SK-N-SH (cell line): ENCODE results near the gene LARP1B. TPM values are rescaled to one million over a fixed set of nuclear protein-coding genes. Genes with fewer than 3 reads are reported as not detected.
"Not testable (repeated sequence)": the region's sequence is repeated elsewhere in the genome, so short reads cannot be mapped to it uniquely, and the experiment has no call there.

Experiments
- CTCF ChIA-PET: fragments of 300-600, 350-600 bp; formaldehyde crosslinking; extraction: SDS; loops from one replicate; lab custom pipeline; 2021; lab: Yijun Ruan, JAX
- POLR2A ChIA-PET: fragments of 350-600 bp; sonication (Branson Sonifier 250); formaldehyde crosslinking; extraction: SDS; loops from one replicate; lab custom pipeline; 2020; ENCODE audit warnings: antibody characterized with exemption, inconsistent platforms; lab: Yijun Ruan, JAX
- DNase-seq: peaks from one replicate; pipeline ENCODE4 v3.0.0; 2012
- H2AFZ ChIP-seq: fragments of 200-600 bp; sonication (generic); 2 replicates; pipeline ENCODE4 v1.8.1; 2016; ENCODE audit warnings: antibody characterized with exemption, mild to moderate bottlenecking, low read depth
- H3F3A ChIP-seq: fragments of 200-600 bp; sonication (generic); replicated peaks from 2 replicates; pipeline ENCODE3; 2016; ENCODE audit warnings: antibody characterized with exemption, mild to moderate bottlenecking; ENCODE audit not compliant: insufficient read depth
- H3K27ac ChIP-seq, 2 experiments: fragments of 200-500 bp in 1 of 2; fragments of 200-600 bp in 1 of 2; sonication (Bioruptor generic) in 1 of 2; sonication (generic), shearing (Covaris generic) in 1 of 2; 2 replicates each; pipeline versions ENCODE4 v1.5.1 to v1.6.1; 2014 to 2016; ENCODE audit warnings: low read depth in 2 of 2, inconsistent platforms in 1 of 2, low read length in 1 of 2, mild to moderate bottlenecking in 1 of 2, mixed read lengths in 1 of 2
- H3K27me3 ChIP-seq: fragments of 200-600 bp; sonication (generic), shearing (Covaris generic); 2 replicates; pipeline ENCODE4 v1.6.1; 2016; ENCODE audit warnings: mixed run types; ENCODE audit not compliant: insufficient read depth
- H3K36me3 ChIP-seq, 2 experiments: fragments of 200-500 bp in 1 of 2; fragments of 200-600 bp in 1 of 2; sonication (Bioruptor generic) in 1 of 2; sonication (generic) in 1 of 2; replicated peaks in 1 of 2; 2 replicates each; pipeline versions ENCODE3 to v1.5.1; 2014 to 2016; ENCODE audit warnings: low read length in 1 of 2, mild to moderate bottlenecking in 1 of 2; ENCODE audit not compliant: insufficient read depth in 2 of 2, control insufficient read depth in 1 of 2
- H3K4me1 ChIP-seq, 2 experiments: fragments of 200-500 bp in 1 of 2; fragments of 200-600 bp in 1 of 2; sonication (Bioruptor generic) in 1 of 2; sonication (generic), shearing (Covaris generic) in 1 of 2; 2 replicates each; pipeline versions ENCODE4 v1.5.1 to v1.6.1; 2014 to 2016; ENCODE audit warnings: low read depth in 1 of 2, low read length in 1 of 2, mixed run types in 1 of 2; ENCODE audit not compliant: insufficient read depth in 2 of 2, control insufficient read depth in 1 of 2
- H3K4me2 ChIP-seq: fragments of 200-600 bp; sonication (generic), shearing (Covaris generic); 2 replicates; pipeline ENCODE4 v1.6.1; 2017; ENCODE audit warnings: mixed run types
- H3K4me3 ChIP-seq, 2 experiments: fragments of 200-500 bp in 1 of 2; fragments of 200-600 bp in 1 of 2; sonication (Bioruptor generic) in 1 of 2; sonication (generic), shearing (Covaris generic) in 1 of 2; 2 replicates each; pipeline versions ENCODE4 v1.5.1 to v1.8.1; 2014 to 2016; ENCODE audit warnings: low read depth in 2 of 2, inconsistent platforms in 1 of 2, low read length in 1 of 2, mild to moderate bottlenecking in 1 of 2, mixed read lengths in 1 of 2, moderate library complexity in 1 of 2
- H3K79me2 ChIP-seq: fragments of 200-600 bp; sonication (generic); 2 replicates; pipeline ENCODE4 v1.8.1; 2017; ENCODE audit warnings: mild to moderate bottlenecking; ENCODE audit not compliant: insufficient read depth
- H3K9ac ChIP-seq: fragments of 200-600 bp; sonication (generic); 2 replicates; pipeline ENCODE4 v1.6.1; 2017; ENCODE audit warnings: mixed run types
- H3K9me2 ChIP-seq: fragments of 200-600 bp; sonication (generic); 2 replicates; pipeline ENCODE4 v1.6.1; 2017; ENCODE audit warnings: mixed run types
- H3K9me3 ChIP-seq: fragments of 200-600 bp; sonication (generic); 2 replicates; pipeline ENCODE4 v1.6.1; 2017; ENCODE audit warnings: mixed run types, mild to moderate bottlenecking, moderate library complexity
- H4K20me1 ChIP-seq: fragments of 200-600 bp; sonication (generic); 2 replicates; pipeline ENCODE4 v1.6.1; 2017; ENCODE audit warnings: mild to moderate bottlenecking, mixed run types; ENCODE audit not compliant: insufficient read depth
- FOSL2 ChIP-seq: IDR thresholded peaks from 2 replicates; pipeline ENCODE4 v1.4.0; 2012; ENCODE audit warnings: low read depth, mild to moderate bottlenecking, moderate library complexity, borderline replicate concordance
- FOXM1 ChIP-seq: IDR thresholded peaks from 2 replicates; pipeline ENCODE4 v1.4.0; 2012; ENCODE audit warnings: low read depth, mild to moderate bottlenecking
- IRF3 ChIP-seq: fragments of 150-350 bp; IDR thresholded peaks from 2 replicates; pipeline ENCODE4 v1.6.1; 2016; ENCODE audit warnings: mild to moderate bottlenecking, low read depth, low read length
- JUND ChIP-seq: IDR thresholded peaks from 2 replicates; pipeline ENCODE4 v1.4.0; 2012
- MXI1 ChIP-seq: IDR thresholded peaks from 2 replicates; pipeline ENCODE4 v1.6.1; 2012; ENCODE audit warnings: mild to moderate bottlenecking, low read depth, low read length, improper control_type of control experiment
- NFIC ChIP-seq: IDR thresholded peaks from 2 replicates; pipeline ENCODE4 v1.4.0; 2012; ENCODE audit warnings: borderline replicate concordance
- NRF1 ChIP-seq: IDR thresholded peaks from 2 replicates; pipeline ENCODE4 v1.6.1; 2012; ENCODE audit warnings: low read depth, mild to moderate bottlenecking, low read length
- RAD21 ChIP-seq: IDR thresholded peaks from 2 replicates; pipeline ENCODE4 v1.6.1; 2012; ENCODE audit warnings: mild to moderate bottlenecking, low read length
- RFX5 ChIP-seq: IDR thresholded peaks from 2 replicates; pipeline ENCODE4 v1.6.1; 2012; ENCODE audit warnings: mild to moderate bottlenecking, improper control_type of control experiment, low read length
- USF2 ChIP-seq: fragments of 150-350 bp; IDR thresholded peaks from 2 replicates; pipeline ENCODE4 v1.6.1; 2017; ENCODE audit warnings: antibody characterized with exemption, low read length, low read depth, borderline replicate concordance
- WGBS: methylation state at CpG from one replicate; pipeline ENCODE4 v1.1.6; 2017; ENCODE audit warnings: low lambda C conversion rate; 5-methylcytosine and 5-hydroxymethylcytosine counted together
- polyA plus RNA-seq, 3 experiments: library from polyadenylated mRNA; depleted of rRNA; stranded (reverse); fragments of >200 nt; gene quantifications; 2 replicates each; pipeline ENCODE4 v1.2.3, GENCODE V29; 2012
- TF ChIP-seq, protein P1 (sequence below): IDR thresholded peaks from 2 replicates; pipeline ENCODE4 v1.6.1; 2012; ENCODE audit warnings: mild to moderate bottlenecking, low read depth, low read length, moderate library complexity
- TF ChIP-seq, protein P2 (sequence below): IDR thresholded peaks from 2 replicates; pipeline ENCODE4; 2012

Gene LARP1B
- polyA plus RNA-seq, 1 of the 3 experiments (the other 2 are of a cell fraction) = 4.8 TPM

DNA sequence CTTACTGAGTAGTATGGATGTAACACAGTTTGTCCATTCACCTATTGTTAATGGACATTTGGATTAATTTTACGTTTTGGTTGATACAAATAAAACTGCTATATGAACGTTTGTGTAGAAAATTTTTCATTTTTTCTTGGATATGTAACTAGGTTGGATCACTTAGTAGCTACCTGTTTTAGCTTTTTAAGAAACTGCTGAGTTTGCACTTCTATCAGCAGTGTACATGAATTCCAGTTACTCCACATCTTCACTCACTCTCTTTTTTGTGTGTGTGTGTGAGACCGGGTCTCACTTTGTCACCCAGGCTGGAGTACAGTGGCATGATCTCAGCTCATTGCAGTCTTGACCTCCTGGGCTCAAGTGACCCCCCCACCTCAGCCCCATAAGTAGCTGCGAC is 15.4 kb downstream of the LARP1B start (continued):
- no peak for TF ChIP-seq NFIC

DNA sequence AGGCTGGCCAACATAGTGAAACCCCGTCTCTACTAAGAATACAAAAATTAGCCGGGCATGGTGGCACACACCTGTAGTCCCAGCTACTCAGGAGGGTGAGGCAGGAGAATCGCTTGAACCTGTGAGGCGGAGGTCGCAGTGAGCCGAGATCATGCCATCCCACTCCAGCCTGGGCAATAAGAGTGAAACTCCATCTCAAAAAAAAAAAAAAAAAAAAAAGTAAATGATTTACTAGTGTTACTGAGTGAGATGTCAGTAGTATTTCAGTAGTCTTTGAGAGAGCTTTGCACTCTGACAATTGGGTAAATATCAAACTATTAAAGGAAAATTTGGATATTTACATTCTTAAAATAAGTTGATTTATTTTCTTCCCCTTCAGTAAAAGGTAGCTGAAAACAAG is 34.2 kb downstream of the LARP1B start:
- H3K9ac ChIP-seq, POLR2A ChIA-PET, CTCF ChIA-PET, H3K9me2 ChIP-seq, H3K4me1 ChIP-seq, H3K27ac ChIP-seq, DNase-seq, H3K9me3 ChIP-seq, H3K79me2 ChIP-seq, H3K4me2 ChIP-seq, H4K20me1 ChIP-seq, H2AFZ ChIP-seq, H3F3A ChIP-seq, H3K4me3 ChIP-seq, H3K27me3 ChIP-seq: not testable (repeated sequence)
- peaks cover 6 to 53% of the 10 kb centered on the region in 2 experiments for H3K36me3 ChIP-seq
- 98% methylated on average over 6 of the region's 6 CpGs for WGBS

DNA sequence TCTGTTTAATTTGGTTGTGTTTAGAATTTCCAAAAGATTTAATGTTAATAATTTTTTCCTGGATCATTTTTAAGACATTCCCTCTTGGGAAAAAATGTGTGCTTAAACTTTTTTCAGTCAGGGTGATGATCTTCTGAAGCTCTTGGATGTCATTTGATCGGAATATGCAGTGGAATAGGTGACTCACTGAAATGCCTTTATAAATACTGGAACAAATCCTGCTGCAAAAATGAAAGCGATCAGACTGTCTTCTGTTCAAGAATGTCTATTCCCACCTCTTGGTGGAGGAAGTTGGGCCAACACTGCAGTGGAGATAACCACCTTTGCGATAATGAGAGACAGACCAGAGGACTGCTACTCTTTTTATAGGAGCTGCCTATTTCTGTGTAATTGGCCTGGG is 46.7 kb downstream of the LARP1B start:
- H3K27ac ChIP-seq = peak overlapping the region in 1 of 2 experiments; percentile 61; a peak in 2 of 4 replicates
- no peaks in the 10 kb centered on the region for H3K9me2 ChIP-seq
- H3K4me3 ChIP-seq = no peak overlapping the region
- no peak overlapping the region for H2AFZ ChIP-seq
- H3K4me2 ChIP-seq = 0 out of 2 replicates have a peak overlapping the region, but pooled peaks have one; percentile 3
- no peaks in the 10 kb centered on the region for H3K9me3 ChIP-seq
- H3F3A ChIP-seq = peaks cover 16% of the 10 kb centered on the region
- H3K79me2 ChIP-seq = no peaks in the 10 kb centered on the region
- 68% methylated on average over 3 of the region's 3 CpGs for WGBS
- H3K4me1 ChIP-seq = peaks cover 0 to 6% of the 10 kb centered on the region in 2 experiments; a peak in 1 of 4 replicates
- TF ChIP-seq RFX5 = no peak
- TF ChIP-seq RAD21 = no peak
- TF ChIP-seq USF2 = no peak
- TF ChIP-seq, protein P1, sequence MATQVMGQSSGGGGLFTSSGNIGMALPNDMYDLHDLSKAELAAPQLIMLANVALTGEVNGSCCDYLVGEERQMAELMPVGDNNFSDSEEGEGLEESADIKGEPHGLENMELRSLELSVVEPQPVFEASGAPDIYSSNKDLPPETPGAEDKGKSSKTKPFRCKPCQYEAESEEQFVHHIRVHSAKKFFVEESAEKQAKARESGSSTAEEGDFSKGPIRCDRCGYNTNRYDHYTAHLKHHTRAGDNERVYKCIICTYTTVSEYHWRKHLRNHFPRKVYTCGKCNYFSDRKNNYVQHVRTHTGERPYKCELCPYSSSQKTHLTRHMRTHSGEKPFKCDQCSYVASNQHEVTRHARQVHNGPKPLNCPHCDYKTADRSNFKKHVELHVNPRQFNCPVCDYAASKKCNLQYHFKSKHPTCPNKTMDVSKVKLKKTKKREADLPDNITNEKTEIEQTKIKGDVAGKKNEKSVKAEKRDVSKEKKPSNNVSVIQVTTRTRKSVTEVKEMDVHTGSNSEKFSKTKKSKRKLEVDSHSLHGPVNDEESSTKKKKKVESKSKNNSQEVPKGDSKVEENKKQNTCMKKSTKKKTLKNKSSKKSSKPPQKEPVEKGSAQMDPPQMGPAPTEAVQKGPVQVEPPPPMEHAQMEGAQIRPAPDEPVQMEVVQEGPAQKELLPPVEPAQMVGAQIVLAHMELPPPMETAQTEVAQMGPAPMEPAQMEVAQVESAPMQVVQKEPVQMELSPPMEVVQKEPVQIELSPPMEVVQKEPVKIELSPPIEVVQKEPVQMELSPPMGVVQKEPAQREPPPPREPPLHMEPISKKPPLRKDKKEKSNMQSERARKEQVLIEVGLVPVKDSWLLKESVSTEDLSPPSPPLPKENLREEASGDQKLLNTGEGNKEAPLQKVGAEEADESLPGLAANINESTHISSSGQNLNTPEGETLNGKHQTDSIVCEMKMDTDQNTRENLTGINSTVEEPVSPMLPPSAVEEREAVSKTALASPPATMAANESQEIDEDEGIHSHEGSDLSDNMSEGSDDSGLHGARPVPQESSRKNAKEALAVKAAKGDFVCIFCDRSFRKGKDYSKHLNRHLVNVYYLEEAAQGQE = no peak
- TF ChIP-seq FOXM1 = no peak
- no peak for TF ChIP-seq NRF1
- peak; percentile 52 for TF ChIP-seq JUND
- no peak for TF ChIP-seq IRF3
- peak; percentile 58; the same call in 1 of the 2 replicates for TF ChIP-seq FOSL2
- TF ChIP-seq, protein P2, sequence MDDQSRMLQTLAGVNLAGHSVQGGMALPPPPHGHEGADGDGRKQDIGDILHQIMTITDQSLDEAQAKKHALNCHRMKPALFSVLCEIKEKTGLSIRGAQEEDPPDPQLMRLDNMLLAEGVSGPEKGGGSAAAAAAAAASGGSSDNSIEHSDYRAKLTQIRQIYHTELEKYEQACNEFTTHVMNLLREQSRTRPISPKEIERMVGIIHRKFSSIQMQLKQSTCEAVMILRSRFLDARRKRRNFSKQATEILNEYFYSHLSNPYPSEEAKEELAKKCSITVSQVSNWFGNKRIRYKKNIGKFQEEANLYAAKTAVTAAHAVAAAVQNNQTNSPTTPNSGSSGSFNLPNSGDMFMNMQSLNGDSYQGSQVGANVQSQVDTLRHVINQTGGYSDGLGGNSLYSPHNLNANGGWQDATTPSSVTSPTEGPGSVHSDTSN = 0 out of 2 replicates have a peak, but pooled peaks have one; percentile 9
- no peak for TF ChIP-seq MXI1
- POLR2A ChIA-PET = no interaction called here
- no peaks in the 10 kb centered on the region for H4K20me1 ChIP-seq
- no peaks in the 10 kb centered on the region for H3K27me3 ChIP-seq
- CTCF ChIA-PET = no interaction called here
- H3K9ac ChIP-seq = peak overlapping the region; percentile 3; the same call in 1 of the 2 replicates
- peaks cover 10 to 26% of the 10 kb centered on the region in 2 experiments for H3K36me3 ChIP-seq
- no peak for DNase-seq
